Testis (tissue), 3 donors: ENCODE data around the gene COQ9. TPM values are rescaled to one million over a fixed set of nuclear protein-coding genes. Genes with fewer than 3 reads are reported as not detected.

Experiments used
- DNase-seq: peaks from one replicate; pipeline ENCODE4 v3.0.0-alpha.2; 2019
- H3K27ac ChIP-seq, 2 donors: fragments of 200-600 bp; sonication (generic); one replicate each; pipeline ENCODE4 v1.5.1; 2019
- H3K27me3 ChIP-seq: fragments of 200-600 bp; sonication (generic); one replicate; pipeline ENCODE4 v1.5.1; 2019
- H3K36me3 ChIP-seq: fragments of 200-600 bp; sonication (generic); one replicate; pipeline ENCODE4 v1.5.1; 2017; ENCODE audit warnings: low read depth; ENCODE audit errors: missing control alignments
- H3K4me1 ChIP-seq: fragments of 200-600 bp; sonication (generic); one replicate; pipeline ENCODE4 v1.5.1; 2019
- H3K4me3 ChIP-seq, 2 donors: fragments of 200-600 bp; sonication (generic); one replicate each; pipeline ENCODE4 v1.5.1; 2017 to 2019
- H3K9me3 ChIP-seq: fragments of 200-600 bp; sonication (generic); one replicate; pipeline ENCODE4 v1.5.1; 2017
- CTCF ChIP-seq, 3 experiments: fragments of 450-650 bp in 2 of 3; fragments of 200-600 bp in 1 of 3; sonication (generic) in 1 of 3; IDR thresholded peaks; one replicate each; pipeline ENCODE4 v1.5.1; 2016 to 2019; ENCODE audit warnings: antibody characterized with exemption in 3 of 3, mild to moderate bottlenecking in 2 of 3, moderate library complexity in 1 of 3
- POLR2A ChIP-seq: fragments of 450-650 bp; IDR thresholded peaks from one replicate; pipeline ENCODE4 v1.6.1; 2017; ENCODE audit warnings: antibody characterized with exemption, mild to moderate bottlenecking, moderate library complexity
- WGBS, 2 donors: methylation state at CpG; one replicate each; pipeline ENCODE4 v1.1.5; 2018; 5-methylcytosine and 5-hydroxymethylcytosine counted together
- intact Hi-C: fragments of 100-400 bp; cut with DNase I; formaldehyde crosslinking; loops from one replicate; pipeline ENCODE4 v1.15.1; 2023; ENCODE audit warnings: low total_unique reads
- polyA plus RNA-seq: library from polyadenylated mRNA; stranded (reverse); fragments of 350-450 nt; fragmentation: Illumina TruSeq; extraction: RNeasy Lipid Tissue Mini Kit (QIAGEN cat#74804); gene quantifications from one replicate; pipeline ENCODE4 v1.2.3, GENCODE V29; 2014; ENCODE audit warnings: low read depth, low replicate concordance; ENCODE audit not compliant: insufficient read depth
- total RNA-seq, 2 donors: library from RNA; depleted of rRNA; stranded (reverse); fragments of >200 nt; gene quantifications; one replicate each; pipeline ENCODE4 v1.2.3, GENCODE V29; 2016

Gene COQ9
- total and polyA plus RNA-seq, 3 donors from 2014 or later: 74.1 to 93.5 (median 77.1) TPM

- 28 to 45% methylated on average over 30 to 36 of the region's 36 CpGs for WGBS, 2 donors
- TF ChIP-seq CTCF (IDR thresholded peaks at IDR 0.05) (no peak), POLR2A (no peak)
- H3K4me3 ChIP-seq: peak overlapping the region in 1 of 2 donors; percentile 43
- H3K27ac ChIP-seq: no peak overlapping the region
- H3K9me3 ChIP-seq: no peaks in the 10 kb centered on the region
- H3K4me1 ChIP-seq: peaks cover 27% of the 10 kb centered on the region
- no peak for DNase-seq
- no peaks in the 10 kb centered on the region for H3K36me3 ChIP-seq
- H3K27me3 ChIP-seq: no peaks in the 10 kb centered on the region
- intact Hi-C loops: no loop called here
These were observed 32.1 kb downstream of the COQ9 start for GRCh38 chr16:57479205-57479975.

GRCh38 chr16:57479976-57480753 lies 32.9 kb downstream of the COQ9 start:
- H3K27ac ChIP-seq: no peak overlapping the region
- peaks cover 29% of the 10 kb centered on the region for H3K4me1 ChIP-seq
- no peak for TF ChIP-seq CTCF (IDR thresholded peaks at IDR 0.05)
- no peak for TF ChIP-seq POLR2A
- intact Hi-C loops: no loop called here
- peak; percentile 79 for DNase-seq
- peak overlapping the region in 1 of 2 donors; percentile 43 for H3K4me3 ChIP-seq
- no peaks in the 10 kb centered on the region for H3K27me3 ChIP-seq
- no peaks in the 10 kb centered on the region for H3K9me3 ChIP-seq
- WGBS, 2 donors: 45 to 66% methylated on average over 2 to 15 of the region's 15 CpGs
- H3K36me3 ChIP-seq: no peaks in the 10 kb centered on the region

- no peak for DNase-seq
- Histone ChIP-seq H3K4me1 (peaks cover 34% of the 10 kb centered on the region), H3K27ac (no peak overlapping the region), H3K27me3 (no peaks in the 10 kb centered on the region), H3K4me3 (no peak overlapping the region), H3K36me3 (no peaks in the 10 kb centered on the region), H3K9me3 (no peaks in the 10 kb centered on the region)
- TF ChIP-seq CTCF (IDR thresholded peaks at IDR 0.05) (no peak), POLR2A (no peak)
- intact Hi-C loops: no loop called here
- WGBS, 2 donors: 80 to 83% methylated on average over 3 to 6 of the region's 6 CpGs
These were observed 33.5 kb downstream of the COQ9 start for GRCh38 chr16:57480754-57481230.

GRCh38 chr16:57481421-57481820 lies 34.1 kb downstream of the COQ9 start:
- DNase-seq: no peak
- H3K27me3 ChIP-seq: no peaks in the 10 kb centered on the region
- no peaks in the 10 kb centered on the region for H3K9me3 ChIP-seq
- H3K36me3 ChIP-seq: no peaks in the 10 kb centered on the region
- no peak overlapping the region for H3K4me3 ChIP-seq
- peaks cover 34% of the 10 kb centered on the region for H3K4me1 ChIP-seq
- no peak overlapping the region for H3K27ac ChIP-seq
- 93 to 99% methylated on average over 4 of the region's 4 CpGs for WGBS, 2 donors
- intact Hi-C loops: no loop called here
- TF ChIP-seq POLR2A (no peak), CTCF (IDR thresholded peaks at IDR 0.05) (no peak)
